ENCODE measurements around the gene SYT9. TPM values are rescaled to one million over a fixed set of nuclear protein-coding genes. Genes with fewer than 3 reads are reported as not detected.

Gene SYT9
- polyA plus RNA-seq, 1 donor from 2014 or later: 2.3 TPM

DNA sequence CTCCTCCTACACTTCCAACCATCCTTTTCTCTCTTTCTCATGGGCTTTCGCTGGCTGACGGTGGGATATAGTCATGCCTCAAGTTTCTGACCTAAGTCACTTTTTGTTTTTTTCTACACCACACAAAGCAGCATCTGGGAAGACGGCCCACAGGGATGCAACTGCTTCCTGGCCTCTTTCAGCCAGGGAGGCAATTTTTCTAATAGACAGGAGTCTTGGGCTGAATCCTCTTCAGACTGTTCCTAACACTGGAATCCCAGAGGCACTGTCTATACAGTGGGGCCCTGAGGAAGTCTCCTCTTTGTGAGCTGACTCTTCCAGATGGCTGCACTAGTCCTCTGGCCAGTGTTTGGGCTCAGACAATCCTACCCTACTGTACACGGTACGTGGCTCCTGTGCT is 193.9 kb downstream of the SYT9 start:
- Histone ChIP-seq H3K27ac (ENCODE audit: low read length) (no peak overlapping the region), H4K20me1 (ENCODE audit: insufficient read depth) (no peaks in the 10 kb centered on the region), H3K36me3 (ENCODE audit: insufficient read depth, low read length) (no peaks in the 10 kb centered on the region), H3K4me2 (ENCODE audit: low read length) (no peak overlapping the region), H3K9me3 (ENCODE audit: low read length) (no peaks in the 10 kb centered on the region), H3K9ac (ENCODE audit: low read length) (no peak overlapping the region), H2AFZ (ENCODE audit: low read depth, low read length) (no peak overlapping the region), H3K4me3 (ENCODE audit: low read length) (no peak overlapping the region), H3F3A (ENCODE audit: insufficient read depth, low read length, poor library complexity, severe bottlenecking) (no peaks in the 10 kb centered on the region), H3K9me2 (ENCODE audit: insufficient read depth, low read length) (no peaks in the 10 kb centered on the region), H3K27me3 (ENCODE audit: insufficient read depth, low read depth, low read length) (no peaks in the 10 kb centered on the region), H3K79me2 (replicated peaks; ENCODE audit: insufficient read depth, low read length) (no peaks in the 10 kb centered on the region)
- TF ChIP-seq EZH2 (IDR thresholded peaks at IDR 0.05; ENCODE audit: borderline replicate concordance, insufficient read depth, low read length, poor library complexity, severe bottlenecking) (no peak), MXI1 (conservative IDR thresholded peaks at IDR 0.05; ENCODE audit: poor library complexity, severe bottlenecking) (no peak), TAF1 (IDR thresholded peaks at IDR 0.05; ENCODE audit: low read depth) (no peak), RAD21 (conservative IDR thresholded peaks at IDR 0.05) (no peak), EP300 (conservative IDR thresholded peaks at IDR 0.05; ENCODE audit: poor library complexity, severe bottlenecking) (no peak), SMC3 (conservative IDR thresholded peaks at IDR 0.05; ENCODE audit: poor library complexity) (no peak), POLR2AphosphoS5 (IDR thresholded peaks at IDR 0.05) (no peak)
- TF ChIP-seq, protein P1, sequence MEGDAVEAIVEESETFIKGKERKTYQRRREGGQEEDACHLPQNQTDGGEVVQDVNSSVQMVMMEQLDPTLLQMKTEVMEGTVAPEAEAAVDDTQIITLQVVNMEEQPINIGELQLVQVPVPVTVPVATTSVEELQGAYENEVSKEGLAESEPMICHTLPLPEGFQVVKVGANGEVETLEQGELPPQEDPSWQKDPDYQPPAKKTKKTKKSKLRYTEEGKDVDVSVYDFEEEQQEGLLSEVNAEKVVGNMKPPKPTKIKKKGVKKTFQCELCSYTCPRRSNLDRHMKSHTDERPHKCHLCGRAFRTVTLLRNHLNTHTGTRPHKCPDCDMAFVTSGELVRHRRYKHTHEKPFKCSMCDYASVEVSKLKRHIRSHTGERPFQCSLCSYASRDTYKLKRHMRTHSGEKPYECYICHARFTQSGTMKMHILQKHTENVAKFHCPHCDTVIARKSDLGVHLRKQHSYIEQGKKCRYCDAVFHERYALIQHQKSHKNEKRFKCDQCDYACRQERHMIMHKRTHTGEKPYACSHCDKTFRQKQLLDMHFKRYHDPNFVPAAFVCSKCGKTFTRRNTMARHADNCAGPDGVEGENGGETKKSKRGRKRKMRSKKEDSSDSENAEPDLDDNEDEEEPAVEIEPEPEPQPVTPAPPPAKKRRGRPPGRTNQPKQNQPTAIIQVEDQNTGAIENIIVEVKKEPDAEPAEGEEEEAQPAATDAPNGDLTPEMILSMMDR (IDR thresholded peaks at IDR 0.05; ENCODE audit: poor library complexity, severe bottlenecking): no peak
- TF ChIP-seq, protein P2, sequence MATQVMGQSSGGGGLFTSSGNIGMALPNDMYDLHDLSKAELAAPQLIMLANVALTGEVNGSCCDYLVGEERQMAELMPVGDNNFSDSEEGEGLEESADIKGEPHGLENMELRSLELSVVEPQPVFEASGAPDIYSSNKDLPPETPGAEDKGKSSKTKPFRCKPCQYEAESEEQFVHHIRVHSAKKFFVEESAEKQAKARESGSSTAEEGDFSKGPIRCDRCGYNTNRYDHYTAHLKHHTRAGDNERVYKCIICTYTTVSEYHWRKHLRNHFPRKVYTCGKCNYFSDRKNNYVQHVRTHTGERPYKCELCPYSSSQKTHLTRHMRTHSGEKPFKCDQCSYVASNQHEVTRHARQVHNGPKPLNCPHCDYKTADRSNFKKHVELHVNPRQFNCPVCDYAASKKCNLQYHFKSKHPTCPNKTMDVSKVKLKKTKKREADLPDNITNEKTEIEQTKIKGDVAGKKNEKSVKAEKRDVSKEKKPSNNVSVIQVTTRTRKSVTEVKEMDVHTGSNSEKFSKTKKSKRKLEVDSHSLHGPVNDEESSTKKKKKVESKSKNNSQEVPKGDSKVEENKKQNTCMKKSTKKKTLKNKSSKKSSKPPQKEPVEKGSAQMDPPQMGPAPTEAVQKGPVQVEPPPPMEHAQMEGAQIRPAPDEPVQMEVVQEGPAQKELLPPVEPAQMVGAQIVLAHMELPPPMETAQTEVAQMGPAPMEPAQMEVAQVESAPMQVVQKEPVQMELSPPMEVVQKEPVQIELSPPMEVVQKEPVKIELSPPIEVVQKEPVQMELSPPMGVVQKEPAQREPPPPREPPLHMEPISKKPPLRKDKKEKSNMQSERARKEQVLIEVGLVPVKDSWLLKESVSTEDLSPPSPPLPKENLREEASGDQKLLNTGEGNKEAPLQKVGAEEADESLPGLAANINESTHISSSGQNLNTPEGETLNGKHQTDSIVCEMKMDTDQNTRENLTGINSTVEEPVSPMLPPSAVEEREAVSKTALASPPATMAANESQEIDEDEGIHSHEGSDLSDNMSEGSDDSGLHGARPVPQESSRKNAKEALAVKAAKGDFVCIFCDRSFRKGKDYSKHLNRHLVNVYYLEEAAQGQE (IDR thresholded peaks at IDR 0.05; ENCODE audit: borderline replicate concordance): no peak

DNA sequence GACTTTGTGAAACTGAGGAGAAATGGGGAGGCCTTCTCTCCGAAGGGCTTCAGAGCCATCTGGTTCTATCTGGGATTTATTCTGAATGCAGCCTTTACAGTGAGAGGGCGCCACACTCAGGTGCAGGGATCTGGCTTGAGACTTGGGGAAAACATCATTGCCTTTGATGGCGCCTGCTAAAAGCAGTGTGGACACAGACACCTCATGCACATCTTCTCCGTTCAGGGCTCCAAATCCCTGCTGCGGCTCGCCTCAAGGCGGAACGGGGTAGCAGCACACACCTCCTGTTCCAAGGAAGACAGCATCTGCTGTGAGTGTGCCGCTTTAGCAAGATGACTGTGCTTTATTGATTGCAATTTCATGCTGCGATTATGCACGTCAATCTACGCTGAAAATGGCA is 196.5 kb downstream of the SYT9 start:
- Histone ChIP-seq H3K27ac (ENCODE audit: low read length) (no peak overlapping the region), H3K4me2 (ENCODE audit: low read length) (no peak overlapping the region), H3K9ac (ENCODE audit: low read length) (no peak overlapping the region), H3K79me2 (replicated peaks; ENCODE audit: insufficient read depth, low read length) (no peaks in the 10 kb centered on the region), H3K27me3 (ENCODE audit: insufficient read depth, low read depth, low read length) (no peaks in the 10 kb centered on the region), H3F3A (ENCODE audit: insufficient read depth, low read length, poor library complexity, severe bottlenecking) (no peaks in the 10 kb centered on the region), H2AFZ (ENCODE audit: low read depth, low read length) (no peak overlapping the region), H3K9me2 (ENCODE audit: insufficient read depth, low read length) (no peaks in the 10 kb centered on the region), H3K36me3 (ENCODE audit: insufficient read depth, low read length) (no peaks in the 10 kb centered on the region), H4K20me1 (ENCODE audit: insufficient read depth) (no peaks in the 10 kb centered on the region), H3K9me3 (ENCODE audit: low read length) (no peaks in the 10 kb centered on the region), H3K4me3 (ENCODE audit: low read length) (no peak overlapping the region)
- TF ChIP-seq RAD21 (conservative IDR thresholded peaks at IDR 0.05) (no peak), MXI1 (conservative IDR thresholded peaks at IDR 0.05; ENCODE audit: poor library complexity, severe bottlenecking) (no peak), SMC3 (conservative IDR thresholded peaks at IDR 0.05; ENCODE audit: poor library complexity) (no peak), TAF1 (IDR thresholded peaks at IDR 0.05; ENCODE audit: low read depth) (no peak), EZH2 (IDR thresholded peaks at IDR 0.05; ENCODE audit: borderline replicate concordance, insufficient read depth, low read length, poor library complexity, severe bottlenecking) (no peak), EP300 (conservative IDR thresholded peaks at IDR 0.05; ENCODE audit: poor library complexity, severe bottlenecking) (no peak), POLR2AphosphoS5 (IDR thresholded peaks at IDR 0.05) (no peak)
- TF ChIP-seq, protein P1 (IDR thresholded peaks at IDR 0.05; ENCODE audit: poor library complexity, severe bottlenecking): no peak
- TF ChIP-seq, protein P2 (IDR thresholded peaks at IDR 0.05; ENCODE audit: borderline replicate concordance): no peak
